ENCODE measurements around the gene MSX2. TPM values are rescaled to one million over a fixed set of nuclear protein-coding genes. Genes with fewer than 3 reads are reported as not detected.

Gene MSX2
- total and polyA plus RNA-seq, 2 of the 8 experiments (the other 6 are each of a cell fraction or from before 2014, with no cell fraction given) = 0.24 to 0.47 TPM

- TF ChIP-seq NANOG (IDR thresholded peaks at IDR 0.05; ENCODE audit: insufficient read depth, low read depth, low read length, poor library complexity, severe bottlenecking) = no peak
- no peak for TF ChIP-seq TBP (IDR thresholded peaks at IDR 0.05; ENCODE audit: low read depth, low read length)
These were observed 43.3 kb upstream of the MSX2 start (continued) for GRCh38 chr5:174680901-174681565.
